MM.1S (cell line): ENCODE data around the gene FOXO6.

Experiments used
- CTCF ChIP-seq: fragments of 300-600 bp; sonication (generic); IDR thresholded peaks from 2 replicates; pipeline ENCODE4 v1.5.1; 2016; ENCODE audit warnings: antibody characterized with exemption, low read length, mixed read lengths
- EZH2 ChIP-seq: fragments of 300-600 bp; sonication (generic); optimal IDR thresholded peaks from 2 replicates; pipeline ENCODE3; 2017; ENCODE audit warnings: low read depth, mild to moderate bottlenecking, antibody characterized with exemption, low read length, mixed read lengths

GRCh38 chr1:41312991-41313645, 48.1 kb upstream of the FOXO6 start:
- TF ChIP-seq EZH2 (no peak), CTCF (no peak)
